Mesodermal cell (in vitro differentiated cells): ENCODE data around the gene ST6GAL1.
"Not testable (repeated sequence)": the region's sequence is repeated elsewhere in the genome, so short reads cannot be mapped to it uniquely, and the experiment has no call there.

Experiments used
- H3K27ac ChIP-seq: 2 replicates; pipeline ENCODE4 v1.7.0; 2013; ENCODE audit warnings: mild to moderate bottlenecking, low read depth, low read length, moderate library complexity; ENCODE audit not compliant: severe bottlenecking
- H3K36me3 ChIP-seq: 2 replicates; pipeline ENCODE4 v1.7.1; 2013; ENCODE audit warnings: mild to moderate bottlenecking, low read length, moderate library complexity; ENCODE audit not compliant: control insufficient read depth, insufficient read depth
- H3K4me1 ChIP-seq: one replicate; pipeline ENCODE4 v1.7.1; 2013; ENCODE audit warnings: mild to moderate bottlenecking, low read length; ENCODE audit not compliant: insufficient read depth, control insufficient read depth, poor library complexity, severe bottlenecking
- H3K4me3 ChIP-seq: 2 replicates; pipeline ENCODE4 v1.7.0; 2013; ENCODE audit warnings: low read length, control low read depth, mild to moderate bottlenecking; ENCODE audit not compliant: insufficient read depth, poor library complexity, severe bottlenecking; ENCODE audit errors: extremely low read depth
- H3K9me3 ChIP-seq: 2 replicates; pipeline ENCODE4 v1.7.1; 2013; ENCODE audit warnings: mild to moderate bottlenecking, low read length, moderate library complexity; ENCODE audit not compliant: control insufficient read depth
- WGBS, 2 experiments: methylation state at CpG; one replicate each; pipeline ENCODE4 v1.1.5; 2013; ENCODE audit warnings: missing lambda C conversion rate in 2 of 2; ENCODE audit not compliant: insufficient coverage in 2 of 2; 5-methylcytosine and 5-hydroxymethylcytosine counted together

Gene ST6GAL1

GRCh38 chr3:187049462-187050101 lies 119.3 kb downstream of the ST6GAL1 start:
- Histone ChIP-seq H3K4me1 (no peaks in the 10 kb centered on the region), H3K27ac (no peak overlapping the region), H3K9me3 (no peaks in the 10 kb centered on the region), H3K4me3 (no peak overlapping the region), H3K36me3 (peaks cover 56% of the 10 kb centered on the region)
- WGBS, 2 experiments: 96 to 100% methylated on average over 3 of the region's 5 CpGs

- no peak overlapping the region for H3K27ac ChIP-seq
- H3K9me3 ChIP-seq: no peaks in the 10 kb centered on the region
- WGBS, 2 experiments: 80% methylated on average over 1 of the region's 5 CpGs; no CpG with 5 or more reads in 1 of the 2 experiments
- H3K4me3 ChIP-seq: no peak overlapping the region
- H3K4me1 ChIP-seq: no peaks in the 10 kb centered on the region
- H3K36me3 ChIP-seq: peaks cover 45% of the 10 kb centered on the region
Observed at GRCh38 chr3:187051066-187051465, 120.7 kb downstream of the ST6GAL1 start.

- H3K27ac ChIP-seq: no peak overlapping the region
- H3K36me3 ChIP-seq: peaks cover 48% of the 10 kb centered on the region
- no peaks in the 10 kb centered on the region for H3K4me1 ChIP-seq
- no CpG with 5 or more reads among the region's 3 CpGs for WGBS, 2 experiments
- H3K4me3 ChIP-seq: no peak overlapping the region
- no peaks in the 10 kb centered on the region for H3K9me3 ChIP-seq
Observed at GRCh38 chr3:187051724-187052366, 121.5 kb downstream of the ST6GAL1 start.

GRCh38 chr3:187052427-187052826 lies 122.1 kb downstream of the ST6GAL1 start:
- H3K27ac ChIP-seq, H3K4me3 ChIP-seq, H3K4me1 ChIP-seq, H3K9me3 ChIP-seq: not testable (repeated sequence)
- H3K36me3 ChIP-seq: peaks cover 54% of the 10 kb centered on the region
- WGBS, 2 experiments: no CpG with 5 or more reads among the region's 2 CpGs

- H3K4me1 ChIP-seq, H3K27ac ChIP-seq, H3K9me3 ChIP-seq, H3K4me3 ChIP-seq: not testable (repeated sequence)
- 80 to 96% methylated on average over 1 to 2 of the region's 2 CpGs for WGBS, 2 experiments
- peaks cover 59% of the 10 kb centered on the region for H3K36me3 ChIP-seq
Observed at GRCh38 chr3:187054433-187054832, 124.1 kb downstream of the ST6GAL1 start.

GRCh38 chr3:187057803-187058202 lies 127.5 kb downstream of the ST6GAL1 start:
- H3K27ac ChIP-seq, H3K4me3 ChIP-seq, H3K9me3 ChIP-seq, H3K4me1 ChIP-seq: not testable (repeated sequence)
- 86 to 88% methylated on average over 10 of the region's 10 CpGs for WGBS, 2 experiments
- H3K36me3 ChIP-seq: peaks cover 52% of the 10 kb centered on the region

- H3K4me1 ChIP-seq: peaks cover 20% of the 10 kb centered on the region
- peaks cover 57% of the 10 kb centered on the region for H3K36me3 ChIP-seq
- H3K4me3 ChIP-seq: no peak overlapping the region
- no peak overlapping the region for H3K27ac ChIP-seq
- WGBS, 2 experiments: no CpG with 5 or more reads among the region's 3 CpGs
- H3K9me3 ChIP-seq: peaks cover 5% of the 10 kb centered on the region
Observed at GRCh38 chr3:187061748-187062147, 131.4 kb downstream of the ST6GAL1 start.

GRCh38 chr3:187062526-187063177 lies 132.3 kb downstream of the ST6GAL1 start:
- Histone ChIP-seq H3K27ac (no peak overlapping the region), H3K4me1 (peaks cover 20% of the 10 kb centered on the region), H3K4me3 (no peak overlapping the region), H3K36me3 (peaks cover 56% of the 10 kb centered on the region), H3K9me3 (peaks cover 5% of the 10 kb centered on the region)

GRCh38 chr3:187063286-187064121 lies 133.2 kb downstream of the ST6GAL1 start:
- Histone ChIP-seq H3K9me3 (no peaks in the 10 kb centered on the region), H3K4me3 (no peak overlapping the region)
- WGBS, 2 experiments: 70 to 72% methylated on average over 2 to 3 of the region's 6 CpGs

GRCh38 chr3:187064210-187065115 lies 134.1 kb downstream of the ST6GAL1 start:
- Histone ChIP-seq H3K27ac (no peak overlapping the region), H3K36me3 (peaks cover 45% of the 10 kb centered on the region), H3K4me3 (no peak overlapping the region), H3K9me3 (no peaks in the 10 kb centered on the region), H3K4me1 (peaks cover 20% of the 10 kb centered on the region)
- 90 to 95% methylated on average over 10 of the region's 12 CpGs for WGBS, 2 experiments

More at GRCh38 chr3:187063286-187064121, 133.2 kb downstream of the ST6GAL1 start:
- H3K36me3 ChIP-seq: peaks cover 51% of the 10 kb centered on the region
- H3K27ac ChIP-seq: peak overlapping the region; percentile 12
- peaks cover 20% of the 10 kb centered on the region for H3K4me1 ChIP-seq
